ENCODE results near the gene DYNC1LI1. TPM values are rescaled to one million over a fixed set of nuclear protein-coding genes. Genes with fewer than 3 reads are reported as not detected.

DYNC1LI1 gene
- total RNA-seq, 2 donors from 2014 or later = 41.6 to 42.5 TPM

DNA sequence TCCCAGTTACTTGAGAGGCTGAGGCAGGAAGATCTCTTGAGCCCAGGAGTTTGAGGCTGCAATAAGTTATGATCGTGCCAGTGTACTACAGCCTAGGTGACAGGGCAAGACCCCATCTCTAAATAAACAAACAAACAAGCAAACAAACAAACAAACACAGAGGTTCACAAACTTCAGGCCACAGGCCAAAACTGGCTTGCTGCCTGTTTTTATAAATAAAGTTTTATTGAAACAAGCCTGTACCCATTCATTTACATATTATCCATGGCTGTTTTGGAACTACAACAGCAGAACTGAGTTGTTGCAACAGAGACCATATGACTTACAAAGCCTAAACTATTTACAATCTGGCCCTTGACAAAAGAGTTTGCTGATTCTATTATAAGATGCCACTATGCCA lies 6.5 kb downstream of the DYNC1LI1 start:
- DNase-seq = no peak
- Mint-ChIP-seq H3K9me3 (no peaks in the 10 kb centered on the region), H3K27me3 (ENCODE audit: insufficient read depth) (no peaks in the 10 kb centered on the region), H3K4me3 (no peak overlapping the region), H3K4me1 (peaks cover 4% of the 10 kb centered on the region), H3K36me3 (ENCODE audit: low read depth) (peaks cover 35% of the 10 kb centered on the region), H3K27ac (no peak overlapping the region)
- 80 to 85% methylated on average over 1 of the region's 1 CpG for WGBS, 2 experiments (ENCODE audit: insufficient coverage in 1 of 2, insufficient read length in 1 of 2)
- Histone ChIP-seq H3K9ac (ENCODE audit: extremely low read depth, low read length, poor library complexity, severe bottlenecking) (no peak overlapping the region), H3K9me3 (ENCODE audit: control insufficient read depth, low read length) (no peaks in the 10 kb centered on the region), H3K4me3 (ENCODE audit: low read length) (no peak overlapping the region), H3K27me3 (ENCODE audit: control insufficient read depth, insufficient read depth, low read length, poor library complexity, severe bottlenecking) (no peaks in the 10 kb centered on the region), H3K36me3 (ENCODE audit: control insufficient read depth, insufficient read depth, low read length) (peaks cover 46% of the 10 kb centered on the region), H3K27ac (ENCODE audit: low read depth, low read length) (no peak overlapping the region), H3K4me1 (ENCODE audit: control insufficient read depth, insufficient read depth, low read length) (no peaks in the 10 kb centered on the region)
- TF ChIP-seq, protein P1, sequence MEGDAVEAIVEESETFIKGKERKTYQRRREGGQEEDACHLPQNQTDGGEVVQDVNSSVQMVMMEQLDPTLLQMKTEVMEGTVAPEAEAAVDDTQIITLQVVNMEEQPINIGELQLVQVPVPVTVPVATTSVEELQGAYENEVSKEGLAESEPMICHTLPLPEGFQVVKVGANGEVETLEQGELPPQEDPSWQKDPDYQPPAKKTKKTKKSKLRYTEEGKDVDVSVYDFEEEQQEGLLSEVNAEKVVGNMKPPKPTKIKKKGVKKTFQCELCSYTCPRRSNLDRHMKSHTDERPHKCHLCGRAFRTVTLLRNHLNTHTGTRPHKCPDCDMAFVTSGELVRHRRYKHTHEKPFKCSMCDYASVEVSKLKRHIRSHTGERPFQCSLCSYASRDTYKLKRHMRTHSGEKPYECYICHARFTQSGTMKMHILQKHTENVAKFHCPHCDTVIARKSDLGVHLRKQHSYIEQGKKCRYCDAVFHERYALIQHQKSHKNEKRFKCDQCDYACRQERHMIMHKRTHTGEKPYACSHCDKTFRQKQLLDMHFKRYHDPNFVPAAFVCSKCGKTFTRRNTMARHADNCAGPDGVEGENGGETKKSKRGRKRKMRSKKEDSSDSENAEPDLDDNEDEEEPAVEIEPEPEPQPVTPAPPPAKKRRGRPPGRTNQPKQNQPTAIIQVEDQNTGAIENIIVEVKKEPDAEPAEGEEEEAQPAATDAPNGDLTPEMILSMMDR (conservative IDR thresholded peaks at IDR 0.05) = no peak

DNA sequence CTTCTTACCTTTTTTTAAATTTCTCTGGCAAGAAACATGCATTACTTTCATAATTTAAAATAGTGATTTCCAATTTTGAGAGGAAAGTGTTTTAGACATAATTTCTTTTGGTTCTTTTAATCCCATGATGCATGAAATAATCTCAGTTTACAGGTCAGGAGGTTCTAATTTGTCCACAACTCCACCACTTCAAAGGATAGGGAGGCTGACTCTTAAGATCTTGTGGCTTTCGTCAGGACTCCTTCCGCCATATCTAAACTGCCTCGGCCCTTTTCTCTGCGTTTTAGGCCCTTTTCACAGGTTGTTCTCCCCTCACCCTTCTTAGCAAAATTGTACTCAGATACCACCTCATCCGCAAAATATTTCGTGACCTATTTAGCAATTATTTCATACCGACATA lies 8.0 kb downstream of the DYNC1LI1 start:
- Histone ChIP-seq H3K4me3 (ENCODE audit: low read length) (no peak overlapping the region), H3K36me3 (ENCODE audit: control insufficient read depth, insufficient read depth, low read length) (peaks cover 49% of the 10 kb centered on the region), H3K9me3 (ENCODE audit: control insufficient read depth, low read length) (no peaks in the 10 kb centered on the region), H3K4me1 (ENCODE audit: control insufficient read depth, insufficient read depth, low read length) (no peaks in the 10 kb centered on the region), H3K27ac (ENCODE audit: low read depth, low read length) (no peak overlapping the region), H3K9ac (ENCODE audit: extremely low read depth, low read length, poor library complexity, severe bottlenecking) (no peak overlapping the region), H3K27me3 (ENCODE audit: control insufficient read depth, insufficient read depth, low read length, poor library complexity, severe bottlenecking) (no peaks in the 10 kb centered on the region)
- Mint-ChIP-seq H3K36me3 (ENCODE audit: low read depth) (peaks cover 35% of the 10 kb centered on the region), H3K27ac (no peak overlapping the region), H3K9me3 (no peaks in the 10 kb centered on the region), H3K4me1 (no peaks in the 10 kb centered on the region), H3K27me3 (ENCODE audit: insufficient read depth) (no peaks in the 10 kb centered on the region), H3K4me3 (no peak overlapping the region)
- DNase-seq = no peak
- TF ChIP-seq, protein P1 (conservative IDR thresholded peaks at IDR 0.05) = no peak
- 95 to 100% methylated on average over 7 of the region's 7 CpGs for WGBS, 2 experiments (ENCODE audit: insufficient coverage in 1 of 2, insufficient read length in 1 of 2)

DNA sequence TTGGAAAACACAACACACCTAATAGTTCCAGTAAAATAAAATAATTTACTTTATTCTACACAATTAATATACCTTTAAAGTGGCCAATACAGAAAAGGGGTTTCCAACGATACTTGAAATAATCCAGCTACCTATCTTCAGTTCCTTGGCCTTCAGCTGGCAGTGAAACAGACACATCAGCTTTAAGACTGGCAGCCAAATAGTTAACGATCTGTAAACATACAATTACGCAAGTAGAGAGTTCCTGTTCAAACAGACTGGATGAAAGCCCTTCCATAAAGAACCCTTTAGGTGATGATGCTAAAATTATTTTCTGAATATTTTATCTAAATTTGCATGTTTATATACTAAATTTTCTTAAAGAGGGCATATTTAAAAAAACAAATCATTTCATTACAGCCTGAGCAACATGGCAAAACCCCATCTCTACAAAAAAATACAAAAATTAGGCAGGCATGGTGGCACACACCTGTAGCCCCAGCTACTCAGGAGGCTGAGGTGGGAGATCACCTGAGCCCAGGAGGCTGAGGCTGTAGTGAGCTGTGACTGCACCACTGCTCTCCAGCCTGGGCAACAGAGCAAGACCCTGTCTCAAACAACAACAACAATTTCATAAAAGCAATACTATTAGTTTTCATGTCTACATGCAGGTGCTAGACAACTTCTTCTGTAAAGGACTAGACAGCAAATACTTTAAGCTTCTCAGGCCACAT lies 12.9 kb downstream of the DYNC1LI1 start:
- Mint-ChIP-seq H3K36me3 (ENCODE audit: low read depth) (peaks cover 13% of the 10 kb centered on the region), H3K27me3 (ENCODE audit: insufficient read depth) (no peaks in the 10 kb centered on the region), H3K4me1 (peaks cover 7% of the 10 kb centered on the region), H3K4me3 (no peak overlapping the region), H3K27ac (no peak overlapping the region), H3K9me3 (no peaks in the 10 kb centered on the region)
- Histone ChIP-seq H3K27ac (ENCODE audit: low read depth, low read length) (no peak overlapping the region), H3K27me3 (ENCODE audit: control insufficient read depth, insufficient read depth, low read length, poor library complexity, severe bottlenecking) (no peaks in the 10 kb centered on the region), H3K9me3 (ENCODE audit: control insufficient read depth, low read length) (no peaks in the 10 kb centered on the region), H3K9ac (ENCODE audit: extremely low read depth, low read length, poor library complexity, severe bottlenecking) (no peak overlapping the region), H3K36me3 (ENCODE audit: control insufficient read depth, insufficient read depth, low read length) (peaks cover 24% of the 10 kb centered on the region), H3K4me1 (ENCODE audit: control insufficient read depth, insufficient read depth, low read length) (no peaks in the 10 kb centered on the region), H3K4me3 (ENCODE audit: low read length) (no peak overlapping the region)
- TF ChIP-seq, protein P1 (conservative IDR thresholded peaks at IDR 0.05) = no peak
- WGBS, 2 experiments (ENCODE audit: insufficient coverage in 1 of 2, insufficient read length in 1 of 2) = 80 to 94% methylated on average over 1 to 3 of the region's 3 CpGs
- no peak for DNase-seq

All from endodermal cell (in vitro differentiated cells).